GM12878 (cell line): ENCODE data around the gene NKX1-1.

Experiments
- BACH1 ChIP-seq: fragments of 450-650 bp; IDR thresholded peaks from 2 replicates; pipeline ENCODE4 v1.6.1; 2017; ENCODE audit warnings: mild to moderate bottlenecking, borderline replicate concordance
- CTCF ChIP-seq, 3 experiments: IDR thresholded peaks in 2 of 3; conservative IDR thresholded peaks in 1 of 3; 2 replicates each; pipeline ENCODE4 v1.5.1; 2011; ENCODE audit warnings: low read depth in 3 of 3, low read length in 3 of 3, mild to moderate bottlenecking in 3 of 3, control low read depth in 2 of 3, moderate library complexity in 2 of 3, inconsistent platforms in 1 of 3, mixed read lengths in 1 of 3; ENCODE audit not compliant: control insufficient read depth in 2 of 3, insufficient read depth in 1 of 3; ENCODE audit errors: extremely low read depth in 1 of 3
- GATAD2B ChIP-seq: fragments of 450-650 bp; conservative IDR thresholded peaks from 2 replicates; pipeline ENCODE4 v1.6.1; 2017; ENCODE audit warnings: low read depth, mild to moderate bottlenecking, moderate library complexity
- HCFC1 ChIP-seq: fragments of 150-350 bp; IDR thresholded peaks from 2 replicates; pipeline ENCODE4 v1.6.1; 2014; ENCODE audit warnings: low read length
- MAX ChIP-seq: IDR thresholded peaks from 2 replicates; pipeline ENCODE4 v1.6.1; 2012; ENCODE audit warnings: low read depth, low read length, improper control_type of control experiment
- RFX5 ChIP-seq: IDR thresholded peaks from 2 replicates; pipeline ENCODE4 v1.6.1; 2011; ENCODE audit warnings: low read depth, low read length, improper control_type of control experiment

GRCh38 chr4:1375051-1375721 is 31.1 kb downstream of the NKX1-1 start:
- TF ChIP-seq GATAD2B (no peak), CTCF (IDR thresholded peaks at IDR 0.05 in 2 of 3, conservative IDR thresholded peaks at IDR 0.05 in 1 of 3; ENCODE audit: control insufficient read depth in 2 of 3, extremely low read depth in 1 of 3, insufficient read depth in 1 of 3, low read depth in 3 of 3, low read length in 3 of 3) (no peak), MAX (no peak), RFX5 (no peak), HCFC1 (no peak), BACH1 (no peak)
